HG02852 (cell line): Measurements from ENCODE around the gene HOXC9.

Experiments used
- ATAC-seq: cut with Tn5 transposase; IDR thresholded peaks from one replicate; pipeline ENCODE4 v1.9.1; 2021; ENCODE audit warnings: mild to moderate bottlenecking, moderate library complexity; ENCODE audit not compliant: unreplicated experiment

HOXC9 gene

DNA sequence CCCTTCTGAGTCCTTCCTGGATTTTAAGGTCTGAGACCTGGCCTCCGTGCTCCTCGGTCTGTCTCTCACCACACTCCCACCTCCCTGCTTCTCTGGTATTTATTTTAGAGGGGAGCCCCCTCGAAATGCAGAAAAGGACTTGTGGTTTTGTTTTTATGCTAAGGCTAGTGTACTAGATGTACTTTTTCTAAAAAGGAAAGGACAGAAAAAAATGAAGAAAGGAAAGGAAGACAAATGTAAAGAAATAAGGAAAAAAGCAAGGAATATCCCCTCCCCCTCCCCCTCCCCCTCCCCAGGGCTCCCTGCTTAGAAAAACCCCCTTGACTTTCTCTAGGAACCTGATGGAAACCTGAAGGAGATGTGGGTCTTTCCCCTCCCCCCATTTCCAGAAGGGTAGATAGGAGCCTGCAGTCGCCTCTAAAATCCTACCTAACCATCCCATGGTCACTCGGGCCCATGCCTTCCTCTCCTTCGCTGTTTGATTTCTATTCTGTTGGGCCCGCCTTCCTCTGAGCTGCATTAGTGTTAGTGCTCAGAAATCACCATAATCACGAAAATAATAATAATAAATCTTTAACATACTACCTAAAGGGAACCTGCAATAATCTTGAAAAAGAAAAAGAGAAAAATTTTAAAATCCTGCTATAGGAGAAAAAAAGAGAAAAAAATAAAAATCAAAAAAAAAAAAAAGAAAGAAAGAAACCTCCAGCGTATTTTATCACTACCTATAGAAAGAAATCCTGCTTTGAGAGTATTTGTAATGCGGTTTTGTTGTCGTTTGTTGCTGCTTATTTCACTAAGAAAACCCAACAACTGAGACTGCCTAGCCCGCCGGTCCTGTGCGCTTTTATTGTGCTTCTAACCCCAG, 11.9 kb downstream of the HOXC9 start:
- no peak for ATAC-seq

DNA sequence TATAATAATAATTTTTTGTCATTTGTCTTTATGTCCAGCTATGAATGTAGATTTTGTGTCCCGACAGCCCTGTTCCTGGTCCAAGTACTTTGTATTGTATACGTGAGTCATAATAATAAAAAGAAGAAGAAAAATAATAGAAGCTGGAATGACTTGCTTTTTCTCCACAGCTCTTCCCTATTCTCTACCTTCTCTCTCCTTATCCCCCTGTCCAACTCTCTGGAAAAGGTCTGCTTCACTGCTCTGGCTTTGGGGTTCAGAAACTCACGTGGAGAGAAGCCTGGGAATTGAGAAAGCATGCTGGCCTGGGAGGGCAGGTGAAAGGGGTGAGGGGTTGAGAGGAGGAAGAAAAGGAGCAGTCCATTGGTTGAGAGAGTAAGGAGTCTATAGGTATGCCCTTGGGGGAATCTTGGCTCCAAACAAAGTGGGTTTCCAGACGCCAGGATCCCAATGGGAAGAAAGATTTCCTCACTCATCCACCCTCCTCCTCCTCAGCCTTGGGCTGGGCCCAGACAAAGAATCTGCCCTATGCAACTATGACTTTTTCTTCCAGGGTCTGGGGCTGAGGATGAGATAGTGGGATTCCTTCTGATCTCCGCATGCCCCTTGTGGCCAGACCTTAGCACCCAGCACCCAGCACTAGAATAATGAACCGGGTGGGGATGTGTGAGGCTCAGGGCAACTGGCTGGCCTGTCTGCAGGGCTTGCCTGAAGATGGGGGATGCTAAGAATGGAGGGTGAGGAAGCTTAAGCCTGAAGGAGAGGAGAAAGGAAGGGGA, 12.9 kb downstream of the HOXC9 start:
- ATAC-seq: no peak

DNA sequence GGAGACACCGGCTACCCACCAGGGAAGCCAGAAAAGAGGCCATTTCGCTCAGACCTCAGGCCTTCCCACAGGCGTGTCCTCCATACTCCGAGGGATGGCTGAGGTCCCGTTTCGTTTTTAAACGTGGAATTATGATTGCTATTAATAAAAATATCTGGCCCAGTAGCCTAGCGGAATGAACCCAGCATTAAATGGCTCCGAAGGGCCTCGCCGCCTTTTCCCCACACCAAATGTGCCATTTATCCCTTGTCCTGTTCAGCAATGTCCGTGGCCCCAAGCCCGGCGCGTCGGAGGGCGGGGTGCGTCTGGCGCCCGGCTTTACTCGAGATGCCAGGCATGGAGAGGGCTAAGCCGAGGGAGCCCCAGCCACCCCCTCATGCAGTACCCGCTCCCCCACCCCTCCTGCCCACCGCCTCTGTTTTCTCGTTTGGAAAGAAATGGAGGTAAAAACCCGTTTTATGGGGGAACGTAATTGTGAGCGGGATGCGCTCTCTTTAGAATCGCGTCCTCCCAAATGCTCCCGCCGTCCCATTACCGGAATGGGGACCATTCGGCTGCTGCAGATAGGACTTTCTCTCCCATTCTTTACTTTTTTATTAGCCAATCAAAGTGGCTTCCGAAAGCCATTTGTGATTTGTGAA, 14.5 kb downstream of the HOXC9 start:
- ATAC-seq: no peak

DNA sequence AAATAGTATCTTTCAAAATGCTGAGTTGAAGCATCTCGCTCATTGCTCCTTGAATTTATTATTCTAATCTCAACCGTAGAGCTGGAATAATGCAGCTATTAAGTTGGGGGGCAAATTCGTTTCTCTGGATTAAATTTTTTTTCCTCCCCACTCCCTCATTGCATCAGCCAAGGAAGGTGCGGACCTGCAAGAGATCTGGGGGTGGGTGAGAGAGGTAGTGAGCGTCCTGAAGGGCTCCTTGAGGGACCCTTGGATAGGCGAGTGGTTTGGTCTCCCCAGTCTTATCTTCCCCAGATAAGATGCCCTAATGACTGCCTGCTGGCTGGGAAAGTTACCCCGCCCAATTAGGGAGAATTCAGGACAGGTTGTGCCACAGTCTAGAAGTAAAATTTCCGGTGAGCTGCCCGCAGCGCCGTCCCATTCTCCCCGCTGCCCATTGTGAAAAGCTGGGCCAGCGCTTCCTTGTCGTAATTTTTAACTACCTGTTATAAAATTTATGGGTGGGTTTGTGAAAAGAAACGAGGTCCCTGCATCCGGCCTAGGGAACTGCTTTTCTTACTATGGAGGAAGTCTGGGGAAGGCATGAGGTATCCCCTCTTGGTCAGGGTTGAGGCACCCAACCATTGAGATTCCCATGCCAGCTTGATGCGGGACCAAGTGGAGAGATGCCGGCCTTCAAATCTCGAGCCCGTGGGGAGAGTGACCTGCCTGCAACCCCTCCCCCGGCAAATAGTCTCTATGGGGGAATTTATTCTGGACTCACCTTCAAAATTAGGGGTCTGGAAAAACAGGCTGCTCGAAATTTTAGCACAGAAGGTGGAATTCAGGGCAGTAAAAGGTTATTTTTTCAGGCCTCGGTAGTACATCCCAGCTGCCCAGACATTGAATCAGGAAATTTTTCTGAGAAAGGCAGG, 15.3 kb downstream of the HOXC9 start:
- no peak for ATAC-seq

DNA sequence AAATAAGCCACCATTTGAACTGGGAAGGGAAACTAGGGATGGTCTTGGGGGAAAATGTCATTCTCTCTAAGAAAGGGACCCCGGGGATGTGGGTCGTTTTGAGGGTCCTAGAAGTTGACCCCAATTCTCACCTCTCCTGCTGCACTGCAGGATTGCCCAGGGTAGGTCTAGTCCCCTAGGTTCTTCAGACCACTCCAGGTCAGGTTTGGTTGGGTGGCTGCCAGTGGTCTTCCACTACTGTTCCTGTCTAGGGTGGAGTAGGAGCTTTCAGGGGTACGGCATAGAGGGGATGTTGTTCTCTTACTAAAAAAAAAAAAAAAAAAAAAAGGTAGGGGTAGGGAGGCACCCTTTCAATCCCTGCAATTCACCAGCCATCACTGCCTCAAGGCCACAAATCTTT, 16.1 kb downstream of the HOXC9 start:
- ATAC-seq: no peak

DNA sequence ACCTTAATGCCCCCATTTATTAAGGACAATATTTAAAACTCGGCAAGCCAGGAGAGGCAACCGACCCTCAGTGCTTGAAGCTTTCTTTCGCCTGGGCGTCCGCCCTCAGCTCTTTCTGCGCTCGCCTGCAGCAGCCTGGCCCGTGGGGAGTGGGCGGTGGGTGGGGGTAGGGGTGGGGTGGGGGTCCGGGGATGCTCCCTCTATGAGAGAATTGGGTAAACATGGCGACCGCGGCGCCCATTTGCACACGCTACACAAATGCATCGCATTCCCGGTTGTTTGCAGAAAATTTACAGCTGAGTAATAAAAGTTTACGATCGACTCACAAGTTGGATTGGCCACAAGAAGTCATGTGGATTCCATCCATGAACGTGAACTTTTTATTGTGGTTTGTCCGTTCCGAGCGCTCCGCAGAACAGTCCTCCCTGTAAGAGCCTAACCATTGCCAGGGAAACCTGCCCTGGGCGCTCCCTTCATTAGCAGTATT, 16.6 kb downstream of the HOXC9 start:
- no peak for ATAC-seq

DNA sequence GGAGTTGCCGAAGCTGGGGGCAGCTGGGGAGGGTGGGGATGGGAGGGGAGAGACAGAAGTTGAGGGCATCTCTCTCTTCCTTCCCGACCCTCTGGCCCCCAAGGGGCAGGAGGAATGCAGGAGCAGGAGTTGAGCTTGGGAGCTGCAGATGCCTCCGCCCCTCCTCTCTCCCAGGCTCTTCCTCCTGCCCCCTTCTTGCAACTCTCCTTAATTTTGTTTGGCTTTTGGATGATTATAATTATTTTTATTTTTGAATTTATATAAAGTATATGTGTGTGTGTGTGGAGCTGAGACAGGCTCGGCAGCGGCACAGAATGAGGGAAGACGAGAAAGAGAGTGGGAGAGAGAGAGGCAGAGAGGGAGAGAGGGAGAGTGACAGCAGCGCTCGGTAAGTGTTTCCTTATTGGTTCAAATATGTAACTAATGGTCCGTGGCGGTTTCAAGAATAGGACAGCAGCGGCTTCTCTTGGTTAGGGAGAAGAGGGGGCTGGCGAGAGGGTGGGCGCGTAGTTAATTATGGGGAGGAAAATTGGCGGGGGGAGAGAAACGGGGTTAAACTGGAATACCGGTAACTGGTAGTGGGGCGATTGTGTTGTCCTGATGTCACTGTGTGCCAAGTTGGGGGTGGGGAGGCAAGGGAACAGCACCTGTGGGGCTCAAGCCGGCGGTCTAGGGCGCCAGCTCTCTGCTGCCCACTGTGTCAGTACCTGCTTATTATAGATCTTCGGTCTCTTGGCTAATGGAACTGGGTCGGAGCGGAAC, 17.2 kb downstream of the HOXC9 start:
- peak; percentile 21 for ATAC-seq

DNA sequence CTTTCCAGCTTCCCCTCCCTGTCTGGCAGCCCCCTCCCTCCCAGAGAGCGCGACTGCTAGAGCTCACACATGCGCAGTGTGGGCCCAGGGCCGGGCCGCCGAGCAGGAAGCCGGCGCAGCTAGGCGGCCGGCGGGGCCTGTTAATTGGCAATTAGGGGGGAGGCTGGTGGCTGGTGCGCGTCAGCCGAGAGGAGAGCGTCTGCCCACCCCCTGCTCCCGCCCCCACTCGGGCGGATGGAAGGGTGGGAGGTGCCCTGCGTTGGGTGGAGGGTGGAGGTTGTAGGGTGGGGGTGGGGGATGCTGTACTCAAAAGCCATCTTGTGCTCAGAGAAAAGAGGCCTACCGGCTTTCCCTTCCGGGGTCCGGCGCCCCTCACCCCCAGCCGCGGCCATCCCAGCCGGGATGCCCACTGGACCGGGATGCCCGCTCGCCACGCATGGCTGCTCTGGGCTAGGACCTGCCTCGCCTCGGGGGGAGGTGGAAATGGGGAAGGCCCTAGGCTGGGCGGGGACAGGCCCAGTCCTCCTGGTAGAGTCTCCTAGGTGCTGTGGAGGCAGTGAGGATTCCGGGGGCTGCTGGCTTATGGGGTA, 18.0 kb downstream of the HOXC9 start:
- peak; percentile 79 for ATAC-seq

DNA sequence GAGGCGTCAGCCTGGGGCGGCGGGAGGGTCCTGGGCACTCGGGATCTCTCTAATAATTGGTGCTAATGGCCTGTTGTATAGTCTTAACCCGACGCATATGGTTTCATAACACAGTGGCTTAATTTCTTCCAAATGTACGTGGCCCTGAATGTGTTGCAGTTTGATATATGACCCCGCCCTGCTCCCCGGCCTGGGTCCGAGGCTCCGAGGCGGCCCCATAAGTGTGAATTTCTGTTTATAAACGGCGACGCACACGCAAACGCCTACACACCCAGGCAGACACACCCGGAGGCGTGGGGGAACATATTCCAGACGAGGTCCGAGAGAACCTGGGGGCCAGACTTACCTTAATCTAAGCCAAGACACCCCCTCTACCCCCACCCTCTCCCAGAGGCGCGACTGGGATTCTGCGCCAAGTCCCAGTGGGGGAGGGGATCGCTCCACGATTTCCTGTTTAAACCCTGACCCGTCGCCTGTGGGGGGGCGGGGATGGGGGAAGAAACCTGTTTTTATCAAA, 18.6 kb downstream of the HOXC9 start:
- ATAC-seq: no peak

DNA sequence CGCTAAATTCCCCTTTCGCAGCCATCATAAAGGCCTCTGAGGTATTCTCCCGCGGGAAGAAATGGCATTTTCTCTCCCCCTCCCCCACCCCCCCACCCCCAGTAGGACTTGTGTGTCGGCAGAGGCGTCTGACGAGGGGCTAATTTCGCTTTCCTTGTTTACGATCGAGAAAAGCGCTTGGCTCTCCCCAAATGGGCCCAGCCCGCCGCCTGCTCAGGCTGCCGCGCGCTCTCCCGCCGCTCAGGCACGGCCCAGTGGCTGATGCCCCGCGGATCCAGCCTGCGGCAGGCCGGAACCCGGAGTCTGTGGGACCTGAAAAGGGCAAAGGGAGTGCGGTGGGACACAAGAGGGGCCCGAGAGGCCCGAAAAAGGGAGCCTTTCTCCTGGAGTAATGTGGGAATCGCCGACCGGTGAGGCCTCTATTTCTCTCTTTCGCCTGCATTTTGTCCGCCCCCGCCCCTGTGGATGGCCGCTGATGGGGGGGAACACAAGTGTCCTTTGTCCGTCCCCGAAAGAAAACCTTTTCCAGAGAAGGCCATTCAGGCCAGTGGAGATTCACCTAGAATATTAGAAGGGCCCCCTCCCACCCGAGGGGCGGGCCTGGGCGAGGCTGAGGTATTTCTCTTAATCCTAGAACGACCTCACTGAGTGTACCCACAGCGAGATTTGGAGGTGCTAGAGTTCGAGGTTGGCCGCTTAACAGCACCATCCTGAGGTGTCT, 19.3 kb downstream of the HOXC9 start:
- ATAC-seq: no peak

DNA sequence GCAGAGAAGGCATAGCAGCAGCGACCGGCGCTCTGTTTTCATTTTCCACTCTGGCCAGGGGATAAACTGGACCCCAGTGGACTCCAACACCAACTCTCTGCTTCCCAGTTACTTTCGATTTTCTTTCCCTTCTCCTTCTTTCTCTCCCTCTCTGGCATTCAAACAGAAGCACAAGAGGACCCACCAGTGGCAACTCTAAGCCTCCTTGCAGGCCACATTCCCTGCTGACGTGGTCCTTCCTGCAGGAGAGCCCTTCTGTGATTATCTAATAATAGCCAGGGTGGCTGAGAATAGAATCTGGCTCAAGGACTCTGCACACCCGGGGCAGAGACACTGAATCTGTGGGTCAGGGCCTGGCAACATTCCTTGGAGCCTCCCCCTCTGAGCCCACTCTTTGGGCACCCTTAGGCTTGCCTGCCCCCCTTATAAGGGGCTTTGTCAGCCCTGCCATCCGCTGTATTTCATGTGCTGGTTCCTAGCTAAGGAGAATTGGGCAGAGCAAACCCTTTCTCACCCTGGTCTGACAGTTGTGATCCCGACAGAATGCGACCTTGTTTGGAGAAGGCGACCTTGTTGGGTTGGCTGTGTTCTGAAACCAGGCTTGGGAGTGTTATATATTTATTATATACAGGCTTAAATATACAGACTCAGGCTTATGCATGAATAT, 20.1 kb downstream of the HOXC9 start:
- no peak for ATAC-seq

DNA sequence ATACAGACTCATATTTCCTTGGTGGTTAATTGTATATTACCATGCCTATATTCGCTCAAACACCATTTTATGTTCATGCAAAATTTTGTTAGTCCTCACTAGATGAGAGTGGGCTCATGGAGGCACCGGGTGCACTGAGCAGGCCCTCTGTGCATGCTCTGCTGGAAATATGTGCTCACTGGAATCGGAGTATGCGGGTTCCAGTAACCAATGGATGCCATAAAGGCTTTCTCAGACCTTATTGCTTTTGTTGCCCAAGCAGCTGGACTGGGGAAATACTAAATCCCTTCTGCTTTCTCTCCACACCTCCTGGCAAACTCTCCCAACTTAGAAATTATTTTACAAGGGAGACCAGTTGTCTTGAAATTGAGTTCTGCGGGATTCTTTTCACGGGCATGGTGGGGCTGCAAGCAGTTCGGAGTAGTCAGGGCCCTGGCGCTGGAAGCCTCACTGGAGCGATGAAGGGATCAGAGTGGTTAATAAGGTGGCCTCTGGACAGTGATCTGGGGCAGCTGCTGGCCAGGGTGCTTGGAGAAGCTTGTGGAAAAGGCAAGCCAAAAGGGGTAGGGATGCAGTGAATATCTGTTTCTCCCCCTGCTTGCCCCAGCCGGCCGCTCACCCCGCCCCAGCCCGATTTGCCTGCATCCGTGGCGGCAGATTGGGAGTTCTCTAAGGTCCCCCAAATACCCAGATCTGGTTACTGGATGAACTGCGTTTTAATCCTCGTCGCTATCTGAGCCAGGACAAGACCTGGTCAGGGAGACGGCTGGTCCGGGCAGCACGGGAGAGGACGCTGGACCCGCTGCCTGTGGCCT, 20.8 kb downstream of the HOXC9 start:
- no peak for ATAC-seq

DNA sequence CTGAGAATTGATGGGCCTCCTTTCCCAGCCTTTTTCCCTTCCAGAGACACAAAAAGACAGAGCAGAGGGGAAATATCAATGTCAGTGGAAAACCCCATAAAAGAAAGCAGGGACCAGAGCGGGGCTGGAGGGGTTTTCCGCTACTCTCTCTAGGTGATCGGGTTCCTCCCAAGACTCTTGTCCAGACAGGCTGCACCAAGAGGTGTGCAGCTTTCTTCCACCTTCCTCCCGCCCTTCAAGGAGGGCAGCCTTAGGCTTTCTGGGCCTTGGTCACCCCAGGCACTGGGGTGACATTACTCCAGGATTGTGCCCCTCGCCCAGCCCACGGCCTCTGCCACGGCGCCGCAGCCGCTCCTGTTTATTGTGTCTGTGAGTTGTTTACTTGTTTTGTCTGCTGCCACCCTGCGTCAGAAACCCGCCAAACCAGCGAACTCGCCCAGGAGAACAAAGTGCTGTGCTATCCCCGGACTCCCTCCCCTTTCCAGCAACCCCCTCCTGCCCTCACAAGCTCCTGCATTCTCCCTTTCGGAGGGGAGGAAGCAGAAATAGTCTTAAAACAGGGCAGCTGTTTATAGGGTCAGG, 21.6 kb downstream of the HOXC9 start:
- no peak for ATAC-seq

DNA sequence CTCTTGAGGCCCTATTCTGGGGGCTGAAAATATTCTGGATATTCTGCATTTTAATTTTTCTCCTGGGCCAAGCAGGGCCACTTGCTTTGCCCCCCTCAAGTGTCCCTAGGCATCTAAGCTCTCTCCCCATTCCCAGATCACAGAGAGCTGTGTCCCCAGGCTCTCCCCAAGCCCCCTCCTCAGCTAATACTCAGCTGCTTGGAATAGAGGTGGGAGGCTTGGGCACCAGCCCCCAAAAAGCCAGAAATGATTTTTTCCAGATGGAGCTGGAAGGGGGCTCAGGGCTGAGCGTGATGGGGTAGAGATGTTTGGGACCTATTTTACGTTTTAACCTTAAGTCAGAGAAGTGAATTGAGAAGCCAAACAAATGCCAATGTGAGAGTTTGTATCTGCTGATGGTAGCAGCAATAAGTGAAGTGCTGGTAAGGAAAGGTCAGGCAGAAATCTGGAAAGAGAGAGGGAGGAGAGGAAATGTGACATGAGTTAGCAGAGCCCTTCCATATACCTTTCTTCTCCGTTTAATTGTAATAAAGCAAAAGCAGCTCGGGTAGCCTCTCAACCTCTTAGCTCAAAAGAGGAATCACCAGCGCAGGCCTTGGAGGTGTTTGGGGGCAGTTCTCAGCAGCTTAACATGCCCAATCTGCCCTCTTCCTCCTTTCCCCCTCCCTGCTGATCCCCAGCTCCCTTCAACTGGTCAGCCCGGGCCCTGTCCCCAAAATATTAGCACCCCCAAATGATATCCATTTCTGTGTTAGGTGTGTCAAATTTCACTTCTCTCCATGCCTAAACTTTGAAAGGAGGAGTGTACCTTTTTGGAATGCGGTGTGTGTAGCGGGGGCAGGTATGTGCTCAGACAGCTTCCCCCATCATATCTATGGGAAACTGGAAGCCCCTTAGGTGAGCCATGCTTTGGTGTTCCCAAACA, 23.3 kb downstream of the HOXC9 start:
- no peak for ATAC-seq

DNA sequence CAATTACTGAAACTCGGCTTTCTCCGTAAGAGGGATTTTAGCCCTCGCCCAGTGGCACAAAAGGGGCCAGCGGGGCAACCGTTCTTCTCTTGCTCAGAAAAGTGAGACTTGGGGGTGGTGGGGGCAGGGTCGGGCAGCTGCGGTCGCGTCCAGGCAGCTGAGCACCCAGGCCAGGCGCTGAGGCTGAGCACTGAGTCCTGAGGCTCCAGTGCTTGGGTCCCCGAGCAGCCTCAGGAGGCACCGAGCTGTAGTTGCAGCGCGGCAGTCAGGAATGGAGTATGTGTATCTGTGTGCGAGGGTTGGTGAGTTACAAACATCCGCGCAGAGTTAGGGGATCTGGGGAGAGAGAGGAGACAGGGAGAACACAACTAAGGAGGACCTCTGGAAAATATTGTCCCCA, 24.2 kb downstream of the HOXC9 start:
- ATAC-seq: no peak
